SU-DHL-6 (cell line): ENCODE results near the gene COQ6.

Experiments used
- CTCF ChIP-seq: fragments of 200-600 bp; sonication (generic); IDR thresholded peaks from one replicate; pipeline ENCODE4 v1.5.1; 2017; ENCODE audit warnings: antibody characterized with exemption, mild to moderate bottlenecking, low read length, moderate library complexity; ENCODE audit not compliant: insufficient read depth, poor library complexity, severe bottlenecking
- EZH2phosphoT487 ChIP-seq: fragments of 200-600 bp; sonication (generic), shearing (Covaris generic); conservative IDR thresholded peaks from 2 replicates; pipeline ENCODE4 v1.6.1; 2018; ENCODE audit warnings: mild to moderate bottlenecking, antibody characterized with exemption, low read length, moderate library complexity, mixed read lengths

DNA sequence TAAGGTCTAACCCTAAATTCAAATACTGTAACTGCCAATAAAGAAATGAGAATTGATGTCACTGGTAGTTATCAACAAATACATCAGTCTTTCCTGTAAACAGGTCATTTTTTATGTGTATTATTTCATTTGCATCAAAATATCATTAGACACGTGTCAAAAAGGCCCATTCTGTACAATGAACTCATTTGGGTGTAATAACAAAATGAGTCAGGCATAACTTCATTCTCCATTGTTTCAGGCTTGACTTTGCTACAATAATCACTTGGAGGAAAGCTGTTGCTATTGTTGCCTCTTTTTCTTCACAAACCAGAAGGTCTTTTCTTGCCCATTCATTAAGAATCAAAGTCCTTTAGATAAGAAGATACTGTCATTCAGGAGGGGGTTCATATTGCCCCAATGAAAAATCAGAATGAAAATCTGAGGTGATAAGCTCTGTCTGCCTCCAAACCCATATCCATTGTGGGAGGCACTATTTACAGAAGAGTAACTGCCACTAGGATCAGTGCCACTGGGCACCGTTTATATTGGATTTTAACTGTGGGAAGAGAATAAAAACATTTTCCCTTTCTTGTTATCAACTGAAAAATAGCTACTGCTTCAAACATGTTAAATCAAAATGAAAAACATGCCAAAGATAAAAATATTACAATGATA is 58.9 kb downstream of the COQ6 start:
- TF ChIP-seq CTCF, result no peak
- no peak for TF ChIP-seq EZH2phosphoT487
